Measurements from ENCODE around the gene PAPOLA.

Gene PAPOLA

GRCh38 chr14:96581902-96582301 lies 79.7 kb downstream of the PAPOLA start:
- H3K4me3 ChIP-seq (ENCODE audit: low read length), result no peak overlapping the region
- no peaks in the 10 kb centered on the region for H3K36me3 ChIP-seq (ENCODE audit: insufficient read depth, low read depth, low read length)
- H3K9me3 ChIP-seq (ENCODE audit: insufficient read depth, low read depth, low read length), result no peaks in the 10 kb centered on the region
- H3K27ac ChIP-seq (ENCODE audit: low read length), result no peak overlapping the region
- no peak overlapping the region for H3K9ac ChIP-seq (ENCODE audit: low read depth, low read length)
- H3K27me3 ChIP-seq (ENCODE audit: insufficient read depth, low read length), result no peaks in the 10 kb centered on the region
- no peaks in the 10 kb centered on the region for H3K4me1 ChIP-seq (ENCODE audit: insufficient read depth, low read length)

- Histone ChIP-seq H3K27ac (ENCODE audit: low read length) (no peak overlapping the region), H3K4me1 (ENCODE audit: insufficient read depth, low read length) (no peaks in the 10 kb centered on the region), H3K4me3 (ENCODE audit: low read length) (no peak overlapping the region), H3K9me3 (ENCODE audit: insufficient read depth, low read depth, low read length) (no peaks in the 10 kb centered on the region), H3K9ac (ENCODE audit: low read depth, low read length) (no peak overlapping the region), H3K27me3 (ENCODE audit: insufficient read depth, low read length) (no peaks in the 10 kb centered on the region), H3K36me3 (ENCODE audit: insufficient read depth, low read depth, low read length) (no peaks in the 10 kb centered on the region)
These were observed 80.3 kb downstream of the PAPOLA start for GRCh38 chr14:96582411-96582961.

GRCh38 chr14:96582995-96583394 lies 80.8 kb downstream of the PAPOLA start:
- Histone ChIP-seq H3K4me3 (ENCODE audit: low read length) (no peak overlapping the region), H3K9me3 (ENCODE audit: insufficient read depth, low read depth, low read length) (no peaks in the 10 kb centered on the region), H3K36me3 (ENCODE audit: insufficient read depth, low read depth, low read length) (no peaks in the 10 kb centered on the region), H3K4me1 (ENCODE audit: insufficient read depth, low read length) (no peaks in the 10 kb centered on the region), H3K9ac (ENCODE audit: low read depth, low read length) (no peak overlapping the region), H3K27ac (ENCODE audit: low read length) (no peak overlapping the region), H3K27me3 (ENCODE audit: insufficient read depth, low read length) (no peaks in the 10 kb centered on the region)

GRCh38 chr14:96583569-96584041 lies 81.4 kb downstream of the PAPOLA start:
- Histone ChIP-seq H3K9me3 (ENCODE audit: insufficient read depth, low read depth, low read length) (no peaks in the 10 kb centered on the region), H3K9ac (ENCODE audit: low read depth, low read length) (no peak overlapping the region), H3K4me3 (ENCODE audit: low read length) (no peak overlapping the region), H3K4me1 (ENCODE audit: insufficient read depth, low read length) (no peaks in the 10 kb centered on the region), H3K36me3 (ENCODE audit: insufficient read depth, low read depth, low read length) (no peaks in the 10 kb centered on the region), H3K27ac (ENCODE audit: low read length) (no peak overlapping the region), H3K27me3 (ENCODE audit: insufficient read depth, low read length) (no peaks in the 10 kb centered on the region)

GRCh38 chr14:96584199-96584906 lies 82.2 kb downstream of the PAPOLA start:
- no peaks in the 10 kb centered on the region for H3K9me3 ChIP-seq (ENCODE audit: insufficient read depth, low read depth, low read length)
- H3K36me3 ChIP-seq (ENCODE audit: insufficient read depth, low read depth, low read length), result no peaks in the 10 kb centered on the region
- no peak overlapping the region for H3K4me3 ChIP-seq (ENCODE audit: low read length)
- H3K9ac ChIP-seq (ENCODE audit: low read depth, low read length), result no peak overlapping the region
- H3K27ac ChIP-seq (ENCODE audit: low read length), result no peak overlapping the region
- H3K4me1 ChIP-seq (ENCODE audit: insufficient read depth, low read length), result no peaks in the 10 kb centered on the region
- H3K27me3 ChIP-seq (ENCODE audit: insufficient read depth, low read length), result no peaks in the 10 kb centered on the region

- H3K27me3 ChIP-seq (ENCODE audit: insufficient read depth, low read length), result no peaks in the 10 kb centered on the region
- no peaks in the 10 kb centered on the region for H3K36me3 ChIP-seq (ENCODE audit: insufficient read depth, low read depth, low read length)
- no peak overlapping the region for H3K9ac ChIP-seq (ENCODE audit: low read depth, low read length)
- no peak overlapping the region for H3K27ac ChIP-seq (ENCODE audit: low read length)
- no peak overlapping the region for H3K4me3 ChIP-seq (ENCODE audit: low read length)
- H3K4me1 ChIP-seq (ENCODE audit: insufficient read depth, low read length), result no peaks in the 10 kb centered on the region
- no peaks in the 10 kb centered on the region for H3K9me3 ChIP-seq (ENCODE audit: insufficient read depth, low read depth, low read length)
These were observed 82.9 kb downstream of the PAPOLA start for GRCh38 chr14:96584907-96585671.

- H3K4me3 ChIP-seq (ENCODE audit: low read length), result no peak overlapping the region
- H3K27me3 ChIP-seq (ENCODE audit: insufficient read depth, low read length), result peaks cover 1% of the 10 kb centered on the region; the same call in 1 of the 2 replicates
- no peaks in the 10 kb centered on the region for H3K9me3 ChIP-seq (ENCODE audit: insufficient read depth, low read depth, low read length)
- no peak overlapping the region for H3K9ac ChIP-seq (ENCODE audit: low read depth, low read length)
- no peaks in the 10 kb centered on the region for H3K4me1 ChIP-seq (ENCODE audit: insufficient read depth, low read length)
- H3K36me3 ChIP-seq (ENCODE audit: insufficient read depth, low read depth, low read length), result no peaks in the 10 kb centered on the region
- no peak overlapping the region for H3K27ac ChIP-seq (ENCODE audit: low read length)
These were observed 83.5 kb downstream of the PAPOLA start for GRCh38 chr14:96585672-96586013.

GRCh38 chr14:96586056-96586455 lies 83.9 kb downstream of the PAPOLA start:
- Histone ChIP-seq H3K9ac (ENCODE audit: low read depth, low read length) (no peak overlapping the region), H3K4me3 (ENCODE audit: low read length) (no peak overlapping the region), H3K4me1 (ENCODE audit: insufficient read depth, low read length) (no peaks in the 10 kb centered on the region), H3K36me3 (ENCODE audit: insufficient read depth, low read depth, low read length) (no peaks in the 10 kb centered on the region), H3K27me3 (ENCODE audit: insufficient read depth, low read length) (peaks cover 5% of the 10 kb centered on the region), H3K27ac (ENCODE audit: low read length) (no peak overlapping the region), H3K9me3 (ENCODE audit: insufficient read depth, low read depth, low read length) (no peaks in the 10 kb centered on the region)

GRCh38 chr14:96586921-96587822 lies 85.0 kb downstream of the PAPOLA start:
- H3K36me3 ChIP-seq (ENCODE audit: insufficient read depth, low read depth, low read length), result no peaks in the 10 kb centered on the region
- no peak overlapping the region for H3K4me3 ChIP-seq (ENCODE audit: low read length)
- H3K9ac ChIP-seq (ENCODE audit: low read depth, low read length), result no peak overlapping the region
- H3K4me1 ChIP-seq (ENCODE audit: insufficient read depth, low read length), result no peaks in the 10 kb centered on the region
- H3K9me3 ChIP-seq (ENCODE audit: insufficient read depth, low read depth, low read length), result no peaks in the 10 kb centered on the region
- no peak overlapping the region for H3K27ac ChIP-seq (ENCODE audit: low read length)
- H3K27me3 ChIP-seq (ENCODE audit: insufficient read depth, low read length), result peaks cover 16% of the 10 kb centered on the region

GRCh38 chr14:96587823-96588385 lies 85.7 kb downstream of the PAPOLA start:
- Histone ChIP-seq H3K4me3 (ENCODE audit: low read length) (no peak overlapping the region), H3K4me1 (ENCODE audit: insufficient read depth, low read length) (no peaks in the 10 kb centered on the region), H3K9me3 (ENCODE audit: insufficient read depth, low read depth, low read length) (no peaks in the 10 kb centered on the region), H3K9ac (ENCODE audit: low read depth, low read length) (no peak overlapping the region), H3K36me3 (ENCODE audit: insufficient read depth, low read depth, low read length) (no peaks in the 10 kb centered on the region), H3K27me3 (ENCODE audit: insufficient read depth, low read length) (peaks cover 21% of the 10 kb centered on the region), H3K27ac (ENCODE audit: low read length) (no peak overlapping the region)

Data from iPS-20b (cell line).